IPS-18a (cell line): ENCODE results near the gene PAXX.
A peak's percentile ranks its signal among the peaks of the same experiment; 100 is the strongest.

Experiments used
- H3K27ac ChIP-seq: one replicate; pipeline ENCODE4 v1.5.1; 2013; ENCODE audit warnings: low read length
- H3K27me3 ChIP-seq: one replicate; pipeline ENCODE4 v1.6.1; 2013; ENCODE audit warnings: mild to moderate bottlenecking, low read length; ENCODE audit not compliant: control insufficient read depth, insufficient read depth
- H3K36me3 ChIP-seq: one replicate; pipeline ENCODE4 v1.6.1; 2013; ENCODE audit warnings: low read depth, low read length; ENCODE audit not compliant: control insufficient read depth
- H3K4me1 ChIP-seq: one replicate; pipeline ENCODE4 v1.6.1; 2013; ENCODE audit warnings: low read depth, low read length; ENCODE audit not compliant: control insufficient read depth
- H3K4me3 ChIP-seq: one replicate; pipeline ENCODE4 v1.5.1; 2013; ENCODE audit warnings: low read length
- H3K9ac ChIP-seq: one replicate; pipeline ENCODE4 v1.6.1; 2013; ENCODE audit warnings: mild to moderate bottlenecking, low read length, moderate library complexity
- H3K9me3 ChIP-seq: one replicate; pipeline ENCODE4 v1.6.1; 2013; ENCODE audit warnings: low read depth, low read length; ENCODE audit not compliant: control insufficient read depth

PAXX gene

DNA sequence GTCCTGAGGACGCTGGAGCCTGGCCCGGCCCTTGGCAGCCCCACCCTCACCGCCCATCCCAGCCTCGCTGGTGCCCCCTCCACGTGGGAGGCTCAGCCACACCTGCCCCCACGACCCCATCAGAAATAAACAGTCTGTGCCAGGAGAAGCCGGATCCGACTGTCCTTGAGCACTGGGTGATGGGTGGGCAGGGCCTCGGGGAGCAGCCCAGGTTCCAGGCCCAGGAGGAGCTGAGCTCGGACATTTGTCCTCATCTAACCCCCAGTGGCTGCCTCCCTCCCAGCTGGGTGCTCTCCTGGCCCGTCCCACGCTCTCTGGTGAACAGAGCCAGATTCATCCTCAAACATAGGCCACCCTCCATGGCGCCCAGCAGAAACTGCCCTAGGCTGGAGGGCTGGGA is 19.5 kb upstream of the PAXX start:
- Histone ChIP-seq H3K4me1 (peaks cover 3% of the 10 kb centered on the region), H3K9ac (no peak overlapping the region), H3K4me3 (no peak overlapping the region), H3K27me3 (peaks cover 4% of the 10 kb centered on the region), H3K27ac (no peak overlapping the region), H3K9me3 (no peaks in the 10 kb centered on the region), H3K36me3 (no peaks in the 10 kb centered on the region)

DNA sequence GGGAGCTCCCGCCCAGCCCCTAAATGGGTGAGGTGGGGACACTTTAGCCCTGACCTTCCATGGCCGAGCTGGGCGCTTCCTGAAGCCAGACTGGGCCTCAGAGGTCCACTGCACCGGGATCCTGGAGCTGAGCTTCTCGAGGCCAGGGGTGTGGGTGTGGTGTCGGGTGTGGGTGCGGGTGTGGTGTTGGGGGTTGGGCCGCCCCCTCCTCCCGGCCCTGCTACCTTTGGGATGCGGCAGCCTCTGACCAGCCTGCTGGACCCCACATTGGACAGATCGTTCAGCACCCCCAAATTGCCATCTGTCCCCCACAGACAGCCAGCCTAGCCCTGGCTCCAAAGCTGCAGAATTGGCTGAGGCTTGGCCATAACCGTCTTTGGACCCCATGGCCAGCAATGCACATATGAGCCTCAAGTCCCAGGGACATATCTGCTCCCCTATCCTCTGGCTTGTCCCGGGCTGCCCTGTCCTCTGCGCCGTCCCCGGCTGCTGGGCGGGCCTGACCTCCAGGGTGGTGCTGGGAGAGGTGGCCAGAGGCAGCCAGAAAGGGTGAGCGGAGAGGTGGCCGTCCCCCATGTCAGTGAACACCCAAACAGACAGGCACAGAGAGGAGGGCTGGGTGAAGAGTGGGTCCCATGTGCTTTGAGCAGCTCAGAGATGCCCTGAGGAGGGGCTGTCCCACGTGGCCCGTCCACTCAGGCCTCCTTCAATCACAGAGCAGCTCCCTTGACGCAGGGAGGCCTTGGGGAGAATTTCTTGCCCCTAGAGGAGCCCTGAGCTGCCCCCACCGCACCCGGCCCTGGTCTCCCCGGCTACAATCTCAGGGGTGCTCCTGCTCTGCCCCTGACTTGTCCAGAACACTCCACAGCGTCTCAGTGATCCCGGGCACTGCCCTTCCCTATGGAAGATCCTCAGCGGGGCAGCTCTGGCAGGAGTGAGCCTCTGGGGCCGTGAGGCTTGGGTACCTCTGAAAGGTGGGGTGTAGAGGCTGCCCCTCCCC is 18.3 kb upstream of the PAXX start:
- H3K27me3 ChIP-seq: peaks cover 4% of the 10 kb centered on the region
- no peaks in the 10 kb centered on the region for H3K36me3 ChIP-seq
- H3K4me1 ChIP-seq: peaks cover 3% of the 10 kb centered on the region
- H3K9me3 ChIP-seq: no peaks in the 10 kb centered on the region
- no peak overlapping the region for H3K27ac ChIP-seq
- no peak overlapping the region for H3K9ac ChIP-seq
- H3K4me3 ChIP-seq: no peak overlapping the region

DNA sequence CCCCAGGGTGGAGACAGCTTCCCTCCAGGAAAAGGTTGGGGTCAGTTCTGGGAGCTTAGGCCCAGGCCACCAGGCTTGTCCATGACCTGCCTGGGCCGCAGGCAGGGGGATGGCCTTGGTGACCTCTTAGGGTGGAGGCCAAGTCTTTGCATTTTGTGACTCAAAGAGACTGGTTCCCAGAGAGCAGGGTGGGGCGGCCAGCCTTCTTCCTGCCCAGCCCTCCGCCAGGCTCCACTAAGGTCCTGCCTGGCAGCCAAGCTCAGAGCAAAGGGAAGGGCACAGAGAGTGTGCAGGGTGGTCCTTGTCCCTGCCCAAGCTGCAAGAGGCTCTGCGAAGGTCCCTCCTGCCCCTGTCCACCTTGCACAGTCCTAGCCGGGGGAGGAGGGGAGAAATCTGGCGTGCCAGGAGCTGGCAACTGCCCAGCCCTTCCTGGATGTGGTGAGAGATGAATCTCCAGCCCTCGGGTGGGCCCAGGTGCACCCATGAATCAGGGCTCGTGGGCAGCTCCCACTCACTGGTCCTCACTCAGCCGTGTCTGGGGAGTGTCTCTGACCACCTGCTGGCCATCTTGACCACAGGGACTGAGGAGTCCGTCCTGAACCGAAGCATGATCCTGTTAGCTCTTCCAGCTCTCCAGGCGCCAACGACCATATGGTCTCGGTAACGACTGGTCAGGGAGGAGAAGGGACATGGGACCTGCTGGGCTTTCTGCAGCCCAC is 17.2 kb upstream of the PAXX start:
- H3K27ac ChIP-seq: no peak overlapping the region
- H3K9ac ChIP-seq: no peak overlapping the region
- H3K4me1 ChIP-seq: peaks cover 3% of the 10 kb centered on the region
- no peak overlapping the region for H3K4me3 ChIP-seq
- H3K9me3 ChIP-seq: no peaks in the 10 kb centered on the region
- no peaks in the 10 kb centered on the region for H3K36me3 ChIP-seq
- H3K27me3 ChIP-seq: peaks cover 4% of the 10 kb centered on the region

DNA sequence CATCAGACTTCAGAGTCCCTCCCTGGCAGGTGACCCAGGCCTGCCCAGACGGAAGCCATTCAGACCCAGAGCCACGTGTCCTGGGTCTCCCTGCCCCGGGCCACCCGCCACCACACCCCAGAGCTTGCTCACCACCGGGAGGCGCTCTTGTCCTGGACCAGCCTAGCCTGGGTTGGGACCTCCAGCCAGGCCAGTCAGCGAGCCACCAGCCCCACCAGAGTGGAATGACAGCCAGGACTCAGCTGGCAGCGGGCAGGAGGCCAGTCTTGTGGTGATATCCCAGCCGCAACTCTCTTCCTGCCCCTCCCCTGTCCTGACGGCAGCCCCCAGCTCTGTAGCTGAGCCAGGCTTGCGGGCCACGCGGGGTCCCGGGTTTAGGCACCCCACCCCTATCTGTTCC is 16.6 kb upstream of the PAXX start:
- Histone ChIP-seq H3K27me3 (peaks cover 4% of the 10 kb centered on the region), H3K36me3 (no peaks in the 10 kb centered on the region), H3K9me3 (no peaks in the 10 kb centered on the region), H3K4me1 (peaks cover 3% of the 10 kb centered on the region), H3K4me3 (no peak overlapping the region), H3K27ac (no peak overlapping the region), H3K9ac (no peak overlapping the region)

DNA sequence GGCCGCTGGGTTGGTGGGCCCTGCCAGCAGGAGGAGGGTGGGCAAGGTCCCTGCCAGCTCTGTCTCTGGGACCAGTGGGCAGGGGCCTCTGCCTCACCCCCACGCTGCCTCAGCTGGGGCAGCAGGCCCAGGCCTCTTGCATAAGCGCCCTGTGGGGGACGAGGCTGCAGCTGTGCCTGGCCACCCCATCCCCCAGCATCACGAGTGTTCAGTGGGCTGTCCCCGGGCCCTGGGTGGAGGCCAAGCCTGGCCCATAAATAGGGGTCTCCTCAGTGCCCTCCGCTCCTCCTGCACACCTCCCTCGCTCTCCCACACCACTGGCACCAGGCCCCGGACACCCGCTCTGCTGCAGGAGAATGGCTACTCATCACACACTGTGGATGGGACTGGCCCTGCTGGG is 15.0 kb upstream of the PAXX start, which contains the start of gene PTGDS:
TSS of gene PTGDS (plus strand) at position 282 of the 400 bp plus-strand sequence. CDS start at position 357, 75 bp downstream.
- H3K4me1 ChIP-seq: peaks cover 3% of the 10 kb centered on the region
- H3K27ac ChIP-seq: no peak within 1 kb of the TSS
- peak within 1 kb of the TSS; percentile 58 for H3K4me3 ChIP-seq
- no peaks in the 10 kb centered on the region for H3K36me3 ChIP-seq
- peaks cover 4% of the 10 kb centered on the region for H3K27me3 ChIP-seq
- no peaks in the 10 kb centered on the region for H3K9me3 ChIP-seq
- H3K9ac ChIP-seq: no peak within 1 kb of the TSS

DNA sequence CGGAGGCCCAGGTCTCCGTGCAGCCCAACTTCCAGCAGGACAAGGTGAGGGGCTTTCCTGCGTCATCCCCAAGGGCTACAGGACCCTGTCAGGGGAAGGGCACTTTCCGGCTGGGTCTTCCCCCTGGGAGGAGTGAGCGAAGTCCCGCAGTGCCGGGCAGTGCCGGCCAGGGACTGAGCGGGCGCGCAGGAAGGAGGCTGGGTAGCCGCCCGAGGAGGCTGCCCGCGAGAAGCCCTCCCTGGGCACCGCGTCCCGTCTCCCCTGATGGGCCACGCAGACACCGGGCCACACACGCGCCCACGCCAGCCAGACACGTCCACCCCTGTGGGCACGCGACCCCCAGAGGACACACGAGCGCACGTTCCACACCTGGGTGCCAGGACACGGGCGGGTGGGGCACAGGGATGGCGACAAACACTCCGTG is 14.6 kb upstream of the PAXX start:
- Histone ChIP-seq H3K27me3 (peaks cover 4% of the 10 kb centered on the region), H3K9ac (no peak overlapping the region), H3K4me1 (peaks cover 3% of the 10 kb centered on the region), H3K4me3 (peak overlapping the region; percentile 58), H3K9me3 (no peaks in the 10 kb centered on the region), H3K36me3 (no peaks in the 10 kb centered on the region), H3K27ac (no peak overlapping the region)

DNA sequence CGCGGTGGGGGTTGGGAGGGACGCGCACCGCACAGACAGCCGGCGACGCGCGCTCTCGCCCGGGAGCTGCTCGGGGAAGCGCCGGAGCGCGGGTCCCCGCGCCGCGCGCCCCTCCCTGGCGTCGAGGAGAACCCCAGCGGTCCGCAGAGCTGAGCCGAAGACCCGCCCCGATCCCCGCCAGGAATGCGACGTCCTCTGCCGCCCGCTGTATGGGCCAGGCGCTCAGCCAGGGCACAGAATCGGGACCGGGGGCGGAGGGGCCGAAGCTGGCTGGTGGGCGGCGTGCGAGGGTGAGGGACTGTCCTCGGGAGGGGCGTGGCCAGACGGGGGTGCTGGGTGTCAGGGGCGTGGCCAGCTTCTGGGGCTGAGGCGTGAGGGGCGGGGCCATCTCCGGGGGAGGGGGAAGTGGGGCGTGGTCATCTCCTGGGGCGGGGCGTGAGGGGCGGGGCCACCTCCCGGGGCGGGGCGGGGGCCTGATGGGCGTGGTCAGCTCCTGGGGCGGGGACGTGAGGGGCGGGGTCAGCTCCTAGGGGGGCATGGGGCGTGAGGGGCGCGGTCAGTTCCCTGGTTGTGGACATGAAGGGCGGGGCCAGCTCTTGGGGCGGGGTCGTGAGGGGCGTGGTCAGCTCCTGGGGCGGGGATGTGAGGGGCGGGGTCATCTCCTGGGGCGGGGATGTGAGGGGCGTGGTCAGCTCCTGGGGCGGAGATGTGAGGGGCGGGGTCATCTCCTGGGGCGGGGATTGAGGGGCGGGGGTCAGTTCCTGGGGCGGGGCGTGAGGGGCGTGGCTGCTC is 14.0 kb upstream of the PAXX start:
- Histone ChIP-seq H3K9me3 (no peaks in the 10 kb centered on the region), H3K36me3 (no peaks in the 10 kb centered on the region), H3K9ac (no peak overlapping the region), H3K27me3 (peaks cover 4% of the 10 kb centered on the region), H3K4me1 (peaks cover 3% of the 10 kb centered on the region), H3K4me3 (peak overlapping the region; percentile 58), H3K27ac (no peak overlapping the region)

DNA sequence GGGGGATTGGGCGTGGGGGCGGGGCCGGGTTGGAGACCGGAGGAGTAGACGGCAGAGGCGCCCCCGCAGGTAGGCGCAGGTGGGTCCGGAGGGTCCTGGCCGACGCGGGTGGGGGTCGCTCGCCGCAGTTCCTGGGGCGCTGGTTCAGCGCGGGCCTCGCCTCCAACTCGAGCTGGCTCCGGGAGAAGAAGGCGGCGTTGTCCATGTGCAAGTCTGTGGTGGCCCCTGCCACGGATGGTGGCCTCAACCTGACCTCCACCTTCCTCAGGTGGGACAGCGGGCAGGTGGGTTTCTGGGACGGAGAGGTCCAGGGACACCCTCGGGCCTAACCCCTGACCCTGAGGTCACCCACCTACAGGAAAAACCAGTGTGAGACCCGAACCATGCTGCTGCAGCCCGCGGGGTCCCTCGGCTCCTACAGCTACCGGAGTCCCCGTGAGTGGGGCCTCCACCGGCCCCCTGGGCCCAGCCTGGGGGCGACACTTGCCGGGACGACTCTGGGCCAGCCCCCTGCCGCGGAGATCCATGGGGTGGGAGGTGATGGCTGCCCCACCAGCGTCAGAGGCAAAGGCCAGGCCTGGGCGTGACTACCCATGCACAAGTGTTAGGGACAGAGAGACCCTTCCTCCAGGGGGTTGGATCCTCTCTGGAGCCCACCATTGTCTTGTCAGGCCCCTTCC is 13.2 kb upstream of the PAXX start:
- no peaks in the 10 kb centered on the region for H3K9me3 ChIP-seq
- peaks cover 7% of the 10 kb centered on the region for H3K27me3 ChIP-seq
- H3K9ac ChIP-seq: no peak overlapping the region
- H3K27ac ChIP-seq: no peak overlapping the region
- no peak overlapping the region for H3K4me3 ChIP-seq
- peaks cover 3% of the 10 kb centered on the region for H3K4me1 ChIP-seq
- H3K36me3 ChIP-seq: no peaks in the 10 kb centered on the region

DNA sequence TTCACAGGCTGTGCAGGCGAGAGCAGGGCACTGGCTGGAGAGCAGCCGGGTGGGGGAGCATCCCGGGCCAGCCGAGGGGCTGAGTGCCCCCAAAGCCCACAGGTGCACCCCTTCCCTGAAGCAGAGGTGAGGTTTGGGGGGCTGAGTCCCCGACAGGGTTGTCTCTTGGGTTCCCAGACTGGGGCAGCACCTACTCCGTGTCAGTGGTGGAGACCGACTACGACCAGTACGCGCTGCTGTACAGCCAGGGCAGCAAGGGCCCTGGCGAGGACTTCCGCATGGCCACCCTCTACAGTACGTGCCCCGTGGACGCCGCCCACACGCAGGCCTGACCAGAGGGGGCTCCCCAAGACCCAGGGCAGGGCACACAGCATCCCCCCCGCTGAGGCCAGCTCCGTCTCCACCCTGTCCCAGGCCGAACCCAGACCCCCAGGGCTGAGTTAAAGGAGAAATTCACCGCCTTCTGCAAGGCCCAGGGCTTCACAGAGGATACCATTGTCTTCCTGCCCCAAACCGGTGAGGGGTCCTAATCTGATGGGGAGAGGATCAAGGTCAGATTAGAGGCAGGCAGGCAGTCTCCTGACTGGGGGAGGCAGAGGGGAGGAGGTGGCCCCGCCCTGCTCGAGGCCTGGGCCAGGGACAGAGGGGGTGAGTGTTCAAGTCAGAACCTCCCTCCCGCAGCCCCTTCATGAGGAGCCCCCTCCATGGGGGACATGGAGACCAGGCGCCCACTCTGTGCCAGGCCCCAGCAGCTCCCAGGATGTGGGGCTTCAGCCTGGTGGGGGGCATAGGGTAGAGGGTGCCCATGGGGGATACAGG is 12.2 kb upstream of the PAXX start:
- peaks cover 17% of the 10 kb centered on the region for H3K27me3 ChIP-seq
- H3K4me1 ChIP-seq: peaks cover 3% of the 10 kb centered on the region
- H3K9me3 ChIP-seq: no peaks in the 10 kb centered on the region
- H3K4me3 ChIP-seq: no peak overlapping the region
- no peaks in the 10 kb centered on the region for H3K36me3 ChIP-seq
- no peak overlapping the region for H3K9ac ChIP-seq
- H3K27ac ChIP-seq: no peak overlapping the region

DNA sequence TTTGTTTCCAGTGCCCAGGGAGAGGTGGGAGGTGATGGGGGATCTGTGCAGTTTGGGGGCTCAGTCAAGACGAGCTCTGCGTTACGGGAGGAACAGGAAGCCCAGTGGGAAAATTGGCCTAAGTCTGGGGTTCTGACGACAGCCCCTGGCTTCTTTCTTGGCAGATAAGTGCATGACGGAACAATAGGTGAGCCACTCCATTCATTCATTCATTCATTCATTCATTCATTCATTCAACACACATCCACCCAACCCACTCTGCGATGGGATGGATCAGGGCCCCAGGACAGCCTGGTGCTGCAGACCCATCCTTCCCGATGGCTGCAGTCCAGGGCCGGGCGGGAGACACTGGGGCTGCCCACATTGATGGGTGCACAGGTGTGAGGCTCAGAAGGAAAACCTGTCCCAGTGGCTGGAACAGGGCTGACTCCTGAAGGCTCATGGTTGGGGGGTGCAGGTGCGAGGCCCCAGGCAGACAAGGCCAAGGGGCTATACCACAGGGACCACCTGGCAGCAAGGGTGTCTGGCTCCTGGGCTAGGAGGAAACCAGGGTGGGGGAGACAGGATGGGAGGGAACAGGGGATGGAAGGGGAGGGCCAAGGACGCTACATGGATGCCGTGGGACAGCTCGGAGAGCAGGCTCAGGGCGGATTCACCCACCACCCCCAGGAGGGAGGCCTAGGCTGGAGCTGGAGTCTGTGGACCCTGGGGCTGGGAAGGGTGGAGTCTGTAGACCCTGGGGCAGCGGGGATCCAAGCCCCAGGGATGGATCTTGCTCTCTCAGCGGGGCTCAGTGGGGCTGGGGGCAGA is 11.3 kb upstream of the PAXX start:
- Histone ChIP-seq H3K9me3 (no peaks in the 10 kb centered on the region), H3K4me3 (no peak overlapping the region), H3K27ac (no peak overlapping the region), H3K36me3 (no peaks in the 10 kb centered on the region), H3K9ac (no peak overlapping the region), H3K4me1 (peaks cover 3% of the 10 kb centered on the region), H3K27me3 (peaks cover 26% of the 10 kb centered on the region)
